DMS79 (cell line): Measurements from ENCODE around the gene ACP6.
"Not testable (repeated sequence)": the region's sequence is repeated elsewhere in the genome, so short reads cannot be mapped to it uniquely, and the experiment has no call there.

Source experiments
- DNase-seq: peaks from one replicate; lab custom pipeline; 2025; lab: John Stamatoyannopoulos, UW

Gene ACP6

GRCh38 chr1:147620543-147620942 is 49.8 kb downstream of the ACP6 start:
- DNase-seq, result no peak

GRCh38 chr1:147619741-147620140 is 50.6 kb downstream of the ACP6 start:
- DNase-seq, result no peak

GRCh38 chr1:147618771-147619170 is 51.6 kb downstream of the ACP6 start:
- no peak for DNase-seq

GRCh38 chr1:147618077-147618569 is 52.2 kb downstream of the ACP6 start:
- no peak for DNase-seq

GRCh38 chr1:147614966-147615365 is 55.4 kb downstream of the ACP6 start:
- not testable (repeated sequence) for DNase-seq

GRCh38 chr1:147613506-147613905 is 56.8 kb downstream of the ACP6 start:
- DNase-seq, result peak; percentile 42

GRCh38 chr1:147612366-147612765 is 58.0 kb downstream of the ACP6 start:
- no peak for DNase-seq

GRCh38 chr1:147611586-147611985 is 58.7 kb downstream of the ACP6 start:
- DNase-seq, result no peak

GRCh38 chr1:147611021-147611426 is 59.3 kb downstream of the ACP6 start:
- no peak for DNase-seq

GRCh38 chr1:147609358-147609757 is 61.0 kb downstream of the ACP6 start:
- no peak for DNase-seq

GRCh38 chr1:147608596-147608995 is 61.7 kb downstream of the ACP6 start:
- peak; percentile 38 for DNase-seq

GRCh38 chr1:147605591-147605990 is 64.7 kb downstream of the ACP6 start:
- DNase-seq, result no peak

- no peak for DNase-seq
These were observed 66.3 kb downstream of the ACP6 start for GRCh38 chr1:147603986-147604385.

- DNase-seq, result no peak
These were observed 69.9 kb downstream of the ACP6 start for GRCh38 chr1:147600119-147601111.

GRCh38 chr1:147599362-147600118 is 70.8 kb downstream of the ACP6 start:
- peak; percentile 86 for DNase-seq

- no peak for DNase-seq
These were observed 71.5 kb downstream of the ACP6 start for GRCh38 chr1:147598621-147599361.

GRCh38 chr1:147597010-147597409 is 73.3 kb downstream of the ACP6 start:
- no peak for DNase-seq
